Pons (tissue), 1 donor: ENCODE results near the gene RPUSD3.
"Not testable (repeated sequence)": the region's sequence is repeated elsewhere in the genome, so short reads cannot be mapped to it uniquely, and the experiment has no call there.

Experiments
- DNase-seq: peaks from one replicate; pipeline ENCODE4 v3.0.0-alpha.2; 2016; ENCODE audit warnings: low spot score

RPUSD3 gene

DNA sequence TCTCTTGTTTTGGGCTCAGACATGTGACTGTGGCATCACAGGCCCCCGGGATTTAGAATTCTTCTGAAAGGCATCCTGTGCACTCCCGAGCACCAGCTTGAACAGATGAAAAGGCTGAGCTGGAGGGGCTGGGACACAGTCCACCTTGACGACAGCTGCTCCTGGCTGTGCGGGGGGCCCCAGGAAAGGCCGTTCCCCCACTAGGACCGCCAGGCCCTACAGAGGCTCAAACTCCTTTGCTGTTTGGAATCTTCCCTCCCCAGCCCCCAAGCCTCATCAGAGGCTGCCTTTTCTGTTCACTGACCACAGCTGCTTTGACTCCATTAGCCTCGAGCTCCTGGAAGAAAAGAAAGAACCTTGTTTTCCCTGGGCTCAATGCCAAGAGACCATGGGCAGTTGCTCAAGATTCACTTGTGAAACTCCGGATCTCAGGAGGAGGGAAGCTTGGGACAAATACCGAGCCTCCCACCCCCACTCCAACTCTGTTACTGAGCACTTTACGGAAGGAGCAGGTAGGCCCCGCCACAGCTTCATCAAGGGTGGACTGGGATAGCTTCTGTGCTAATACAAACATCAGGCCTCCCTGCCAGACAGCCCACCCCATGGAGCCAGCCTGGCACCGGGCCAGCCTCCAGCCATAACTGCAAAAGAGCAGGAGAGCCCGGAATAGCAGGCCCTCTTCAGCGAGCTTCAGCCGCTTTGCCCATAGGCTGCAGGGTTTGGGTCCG is 20.6 kb upstream of the RPUSD3 start:
- DNase-seq = peak; percentile 88

DNA sequence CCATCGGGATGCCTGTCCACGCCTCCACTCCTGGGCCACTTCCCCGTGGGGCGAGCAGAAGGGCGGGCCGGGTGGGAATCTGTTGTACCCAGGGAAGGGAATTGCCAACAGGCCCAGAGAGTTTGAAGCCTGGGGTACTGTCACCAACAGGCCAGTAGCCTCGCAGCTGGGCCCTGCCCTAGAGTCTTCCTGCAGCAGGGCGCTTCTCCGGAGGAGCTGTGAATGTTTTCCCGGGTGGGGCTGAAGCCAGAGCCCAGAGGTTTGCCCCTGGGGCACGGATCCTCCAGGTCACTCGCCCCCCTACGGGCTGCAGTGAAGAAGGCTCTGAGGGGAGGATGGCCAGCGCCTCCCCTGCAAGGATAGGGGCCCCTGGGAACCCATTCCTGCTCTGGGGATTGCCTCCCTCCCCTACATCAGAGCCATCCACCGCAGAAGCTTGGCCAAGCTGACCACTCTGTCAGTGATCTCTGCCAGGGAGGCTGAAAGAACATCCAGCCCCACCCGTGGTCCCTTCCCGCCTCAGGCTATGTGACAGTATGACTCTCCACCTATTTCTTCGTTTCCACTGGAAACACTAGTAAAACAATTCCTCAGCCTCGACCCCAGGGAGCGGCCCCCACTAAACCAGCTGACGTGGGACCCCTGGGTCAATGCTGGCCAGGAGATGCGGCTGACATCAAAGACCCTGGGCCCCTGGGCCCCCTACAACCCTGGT is 19.4 kb upstream of the RPUSD3 start:
- DNase-seq = no peak

DNA sequence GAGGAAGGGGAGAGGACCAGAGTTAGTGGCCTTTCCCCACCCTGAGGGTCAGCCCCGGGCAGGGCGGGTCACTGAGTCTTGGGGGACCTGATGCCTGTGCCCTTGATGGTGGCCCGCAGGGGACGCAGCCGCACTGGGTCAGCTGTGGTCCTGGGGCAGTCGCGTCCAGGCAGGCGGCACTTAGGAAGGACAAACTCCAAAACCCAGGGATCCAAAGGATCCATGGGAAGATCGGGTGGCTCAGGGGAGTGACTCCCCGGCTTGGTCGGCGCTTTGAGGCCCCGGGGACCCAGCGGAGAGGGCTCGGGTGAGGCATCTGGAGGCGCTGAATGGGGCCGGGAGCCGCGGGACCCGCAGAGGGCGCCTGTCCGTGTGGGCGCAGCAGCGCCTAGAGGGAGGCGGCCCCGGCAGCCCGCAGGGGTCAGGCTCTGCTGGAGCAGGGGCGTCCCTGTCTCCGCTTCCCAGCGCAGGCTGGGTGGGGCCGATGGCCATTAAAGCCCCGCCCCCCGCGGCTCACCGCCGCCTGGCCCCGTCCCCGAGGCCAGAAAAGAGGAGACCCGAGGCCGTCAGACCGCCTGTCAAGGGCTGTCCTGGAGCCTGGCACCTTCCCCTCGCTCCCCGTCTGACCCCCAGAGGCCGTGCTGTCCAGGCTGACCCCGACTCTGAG is 18.7 kb upstream of the RPUSD3 start:
- DNase-seq = no peak

DNA sequence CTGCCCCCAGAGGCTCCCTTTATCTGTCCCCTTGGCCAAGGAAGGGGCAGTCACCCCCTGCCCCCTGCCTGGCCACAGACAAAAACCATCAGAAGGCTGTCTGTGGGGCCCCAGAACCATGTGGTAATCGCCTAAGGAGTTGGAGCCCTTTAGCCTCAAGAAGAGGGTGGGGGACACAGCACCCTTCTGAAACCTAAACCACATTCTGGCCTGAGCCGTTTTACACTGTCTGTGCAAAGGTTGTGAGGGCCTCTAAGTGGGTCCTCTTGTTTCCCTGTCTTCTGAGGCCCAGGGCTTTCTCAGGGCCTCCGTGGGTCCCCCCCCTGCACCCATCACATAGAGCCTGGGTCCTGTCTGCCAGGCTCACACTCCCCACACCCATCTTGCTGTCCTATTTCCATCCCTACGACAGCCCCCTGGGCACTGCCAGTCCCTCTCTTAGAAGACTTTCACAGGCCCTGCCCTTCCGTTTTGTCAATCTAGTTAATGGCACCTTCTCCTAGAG is 17.9 kb upstream of the RPUSD3 start:
- no peak for DNase-seq

DNA sequence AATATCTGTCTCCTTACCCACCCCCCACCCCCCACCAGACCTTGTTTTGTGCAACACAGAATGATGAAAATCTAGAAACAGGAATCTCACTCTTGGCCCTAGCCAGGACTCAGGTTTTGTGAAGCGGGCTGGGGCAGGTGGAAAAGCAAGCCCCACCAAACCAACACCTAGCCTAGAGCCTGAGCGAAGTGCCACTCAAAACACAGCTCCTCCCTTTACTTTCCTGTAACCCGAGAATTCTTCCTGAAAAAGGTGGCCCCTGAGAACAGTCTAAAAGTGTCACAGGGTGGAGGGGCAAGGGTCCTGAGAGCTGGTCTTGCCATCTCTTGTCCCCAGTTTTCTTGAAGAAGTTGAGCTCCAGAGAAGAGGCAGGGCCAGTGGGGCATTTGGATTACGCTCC is 17.4 kb upstream of the RPUSD3 start:
- DNase-seq = no peak

DNA sequence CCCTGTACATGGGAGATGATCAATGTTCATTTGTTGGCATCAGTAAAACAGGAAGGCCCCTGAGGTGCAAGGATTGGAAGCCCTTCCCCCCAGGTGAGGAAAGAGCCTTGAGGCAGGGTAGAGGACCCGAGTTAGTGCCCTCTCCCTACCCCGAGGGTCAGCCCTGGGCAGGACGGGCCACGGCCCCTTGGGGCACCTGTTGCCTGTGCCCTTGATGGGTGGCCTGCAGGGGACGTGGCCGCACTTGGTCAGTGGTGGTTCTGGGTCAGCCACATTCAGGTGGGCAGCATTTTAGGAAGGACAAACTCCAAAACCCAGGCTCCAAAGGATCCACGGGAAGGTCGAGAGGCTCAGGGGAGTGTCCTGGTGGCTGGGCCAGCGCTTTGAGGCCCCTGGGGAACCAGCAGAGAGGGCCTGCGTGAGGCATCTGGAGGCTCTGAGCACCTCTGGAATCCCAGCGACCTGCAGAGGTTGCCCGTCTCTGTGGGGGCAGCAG is 15.8 kb upstream of the RPUSD3 start:
- DNase-seq = no peak

DNA sequence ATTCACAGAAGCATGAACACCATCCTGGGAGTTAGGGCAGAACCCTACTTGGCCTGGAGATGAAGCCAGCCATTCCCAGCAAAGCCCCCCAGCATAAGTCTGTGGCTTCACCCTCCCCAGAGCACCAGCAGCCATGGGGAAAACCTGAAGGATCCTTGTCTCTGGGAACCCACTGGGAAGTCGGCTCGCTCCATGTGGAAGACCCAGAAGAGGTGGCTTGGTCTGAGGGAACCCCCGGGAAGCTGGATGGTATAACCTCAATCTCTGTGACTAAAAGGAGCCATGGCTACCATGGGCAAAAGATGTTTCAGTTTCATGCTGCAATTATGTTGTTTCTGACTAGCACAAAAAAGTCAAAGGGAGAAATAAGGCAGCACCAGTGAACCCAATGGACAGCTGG is 11.8 kb upstream of the RPUSD3 start:
- DNase-seq = no peak

DNA sequence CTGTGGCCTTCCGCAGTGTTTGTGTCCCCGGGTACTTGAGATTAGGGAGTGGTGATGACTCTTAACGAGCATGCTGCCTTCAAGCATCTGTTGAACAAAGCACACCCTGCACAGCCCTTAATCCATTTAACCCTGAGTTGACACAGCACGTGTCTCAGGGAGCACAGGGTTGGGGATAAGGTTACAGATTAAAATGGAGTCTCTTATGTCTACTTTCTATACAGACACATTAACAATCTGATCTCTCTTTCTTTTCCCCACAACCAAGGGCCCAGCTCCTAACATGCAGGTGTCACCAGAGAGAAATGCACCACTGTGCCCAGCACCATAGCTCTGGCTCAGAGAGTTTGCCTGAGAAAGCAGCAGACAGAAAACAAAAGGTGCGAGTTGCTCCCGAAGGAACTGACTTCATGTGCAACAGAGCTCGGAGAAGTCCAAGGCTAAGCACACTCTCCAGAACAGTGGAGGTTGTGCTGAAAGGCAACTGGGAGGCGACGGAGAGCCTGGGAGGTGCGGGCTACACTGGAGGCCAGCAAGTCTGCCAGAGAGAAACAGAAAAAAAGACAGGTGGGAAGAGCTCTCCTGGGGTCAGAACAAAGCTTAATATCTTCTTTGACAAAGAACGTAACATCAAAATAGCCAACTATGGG is 10.6 kb upstream of the RPUSD3 start:
- DNase-seq = not testable (repeated sequence)

DNA sequence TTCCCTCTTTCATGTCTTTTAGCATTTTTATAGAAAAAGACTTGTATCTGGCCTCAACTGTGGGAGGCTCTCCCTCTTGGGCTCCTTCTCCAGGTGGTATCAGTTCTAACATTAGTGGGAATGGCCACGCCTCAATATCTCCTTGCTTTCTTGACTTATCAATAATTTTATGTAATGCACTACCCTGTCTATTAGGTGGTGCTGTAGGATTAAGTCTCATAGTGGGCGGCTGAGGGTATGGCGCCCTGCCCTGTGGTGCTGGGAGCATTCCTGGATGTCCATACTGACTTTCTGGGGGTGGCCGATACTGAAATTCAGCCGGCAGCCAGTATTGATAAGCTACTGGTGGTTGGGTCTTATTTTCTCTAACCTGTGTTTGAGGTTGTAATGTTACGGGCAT is 8.7 kb upstream of the RPUSD3 start:
- DNase-seq = no peak

DNA sequence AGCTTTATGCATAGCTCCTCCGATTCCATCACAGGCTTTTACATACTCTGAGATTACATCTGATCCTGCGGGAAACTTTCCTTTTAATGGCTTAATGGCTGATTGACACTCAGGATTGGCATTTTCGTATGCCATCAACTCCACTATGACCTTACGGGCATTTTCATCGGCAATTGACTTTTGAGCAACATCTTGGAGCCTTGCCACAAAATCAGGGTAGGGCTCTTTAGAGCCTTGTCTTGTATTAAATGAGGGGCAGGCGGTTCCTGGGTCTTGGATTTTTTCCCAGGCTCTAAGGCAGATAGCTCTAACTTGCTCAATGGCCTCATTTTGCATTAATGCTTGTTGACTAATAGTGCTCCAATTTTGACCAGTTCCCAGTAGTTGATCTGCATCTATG is 8.1 kb upstream of the RPUSD3 start:
- DNase-seq = peak; percentile 22

DNA sequence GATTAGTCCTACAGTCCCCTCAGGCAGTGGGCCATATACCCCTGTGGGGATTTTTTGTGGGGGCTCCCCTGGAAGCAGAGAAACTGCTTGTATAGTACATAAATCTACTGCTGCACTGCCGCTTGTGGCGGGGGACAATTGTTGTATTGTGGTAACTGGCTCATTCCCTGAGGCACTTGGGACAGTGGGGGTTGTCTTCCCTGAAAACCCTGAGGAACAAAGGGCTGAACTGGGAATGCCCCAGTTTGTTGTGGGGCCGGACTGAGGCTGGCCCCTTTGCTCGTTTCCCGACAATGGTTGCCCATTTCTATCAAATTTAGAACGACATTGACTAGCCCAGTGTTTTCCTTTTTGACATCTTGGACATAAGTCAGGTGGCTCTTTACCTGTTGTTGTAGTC is 7.6 kb upstream of the RPUSD3 start:
- DNase-seq = peak; percentile 45

DNA sequence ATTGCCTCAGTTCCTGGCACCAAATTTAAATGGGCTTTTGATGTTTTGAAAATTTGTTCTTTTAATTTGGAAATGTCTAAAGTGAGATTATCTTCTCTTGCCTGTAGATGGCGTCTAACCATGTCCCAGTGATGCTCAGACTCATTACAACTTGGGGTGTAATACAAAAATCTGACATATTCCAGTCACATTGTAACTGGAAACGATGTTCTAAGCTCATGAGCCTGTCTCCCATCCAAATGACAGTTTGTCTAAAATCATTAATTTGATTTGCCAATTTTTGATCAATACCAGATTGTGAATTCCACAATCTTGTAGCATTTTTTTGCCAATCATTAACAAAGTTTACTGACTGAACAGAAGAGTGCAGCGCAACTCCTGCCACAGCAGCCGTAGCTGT is 5.1 kb upstream of the RPUSD3 start:
- DNase-seq = peak; percentile 42

DNA sequence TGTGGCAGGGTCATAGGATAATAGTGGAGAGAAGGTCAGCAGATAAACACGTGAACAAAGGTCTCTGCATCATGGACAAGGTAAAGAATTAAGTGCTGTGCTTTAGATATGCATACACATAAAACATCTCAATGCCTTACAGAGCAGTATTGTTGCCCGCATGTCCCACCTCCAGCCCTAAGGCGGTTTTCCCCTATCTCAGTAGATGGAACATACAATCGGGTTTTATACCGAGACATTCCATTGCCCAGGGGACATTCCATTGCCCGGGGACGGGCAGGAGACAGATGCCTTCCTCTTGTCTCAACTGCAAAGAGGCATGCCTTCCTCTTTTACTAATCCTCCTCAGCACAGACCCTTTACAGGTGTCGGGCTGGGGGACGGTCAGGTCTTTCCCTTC is 4.1 kb upstream of the RPUSD3 start:
- DNase-seq = not testable (repeated sequence)

DNA sequence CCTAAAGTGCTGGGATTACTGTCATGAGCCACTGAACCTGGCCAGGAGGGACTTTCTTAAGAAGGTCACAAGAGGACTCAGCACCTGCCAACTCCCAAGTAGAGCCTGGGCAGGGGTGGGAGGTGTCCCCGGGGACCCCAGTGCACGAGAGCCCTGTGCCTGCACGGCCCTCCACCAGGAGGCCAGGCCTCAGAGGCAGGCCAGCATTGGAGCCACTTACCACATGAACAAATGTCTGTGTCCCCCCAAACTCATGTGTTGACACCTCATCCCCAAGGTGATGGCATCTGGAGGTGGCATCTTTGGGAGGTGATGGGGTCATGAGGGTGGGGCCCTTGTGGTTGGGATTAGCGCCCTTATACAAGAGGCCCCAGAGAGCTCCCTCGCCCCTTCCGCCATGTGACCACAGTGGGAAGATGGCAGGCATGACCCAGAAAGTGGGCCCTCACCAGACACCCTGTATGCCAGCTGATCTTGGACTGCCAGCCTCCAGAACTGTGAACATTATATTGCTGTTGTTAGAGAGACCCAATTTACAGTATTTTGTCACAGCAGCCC is 3.2 kb upstream of the RPUSD3 start:
- DNase-seq = no peak

DNA sequence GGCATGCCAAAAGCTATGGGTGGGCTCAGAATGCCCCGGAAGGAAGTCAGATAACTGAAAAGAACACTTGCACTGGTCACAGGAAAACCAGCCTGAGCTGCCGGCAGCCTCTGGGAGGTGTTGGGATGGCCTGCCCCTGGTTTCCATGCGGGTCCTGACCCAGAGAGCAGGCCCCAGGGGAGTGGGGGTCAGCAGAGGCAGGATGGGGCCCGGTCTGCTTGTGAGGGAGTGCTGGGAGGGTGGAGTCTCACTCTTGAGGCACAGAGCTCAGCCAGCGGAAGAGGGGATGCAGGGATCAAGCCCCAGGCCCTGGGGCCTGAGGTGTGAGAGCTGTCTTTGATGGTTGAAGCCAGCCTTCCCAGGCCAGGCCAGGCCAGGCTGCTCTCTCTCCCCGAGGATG is 2.4 kb upstream of the RPUSD3 start:
- DNase-seq = no peak

DNA sequence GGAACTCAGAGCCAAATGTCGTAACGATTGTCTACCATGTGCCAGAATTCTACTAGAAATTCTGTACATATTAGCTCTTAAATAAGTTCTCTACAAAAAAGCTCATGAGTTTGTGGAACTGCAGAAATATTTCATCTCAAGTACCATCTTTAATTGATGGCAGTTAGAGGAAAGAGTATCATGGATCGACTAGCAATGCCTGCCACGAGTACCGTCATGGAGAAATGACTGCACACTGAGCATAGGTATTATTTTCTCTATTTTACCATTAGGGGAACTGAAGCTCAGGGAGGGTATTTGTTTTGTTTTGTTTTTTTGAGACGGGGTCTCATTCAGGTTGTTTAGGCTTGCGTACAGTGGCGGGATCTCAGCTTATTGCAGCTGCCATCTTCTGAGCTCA is 2.8 kb downstream of the RPUSD3 start:
- no peak for DNase-seq

DNA sequence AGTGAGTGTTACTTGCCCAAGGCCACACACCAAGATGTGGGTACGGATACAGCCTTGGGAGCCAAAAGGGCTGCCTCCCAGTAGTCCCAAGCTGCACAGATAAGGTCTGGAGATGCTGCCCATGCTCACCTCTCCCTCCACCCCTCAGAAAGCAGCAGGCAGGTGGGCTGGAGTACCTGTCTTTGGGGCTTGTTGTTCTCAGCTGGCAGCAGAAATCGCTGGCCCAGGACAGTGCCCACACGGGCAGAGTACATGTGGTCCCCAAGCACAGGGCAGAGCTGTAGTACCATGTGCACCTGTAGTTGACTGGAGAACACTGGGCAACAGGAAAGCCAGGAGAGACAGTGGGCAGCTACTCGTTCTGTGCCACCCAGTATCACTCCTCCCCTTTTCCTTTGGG is 5.0 kb downstream of the RPUSD3 start:
- no peak for DNase-seq

DNA sequence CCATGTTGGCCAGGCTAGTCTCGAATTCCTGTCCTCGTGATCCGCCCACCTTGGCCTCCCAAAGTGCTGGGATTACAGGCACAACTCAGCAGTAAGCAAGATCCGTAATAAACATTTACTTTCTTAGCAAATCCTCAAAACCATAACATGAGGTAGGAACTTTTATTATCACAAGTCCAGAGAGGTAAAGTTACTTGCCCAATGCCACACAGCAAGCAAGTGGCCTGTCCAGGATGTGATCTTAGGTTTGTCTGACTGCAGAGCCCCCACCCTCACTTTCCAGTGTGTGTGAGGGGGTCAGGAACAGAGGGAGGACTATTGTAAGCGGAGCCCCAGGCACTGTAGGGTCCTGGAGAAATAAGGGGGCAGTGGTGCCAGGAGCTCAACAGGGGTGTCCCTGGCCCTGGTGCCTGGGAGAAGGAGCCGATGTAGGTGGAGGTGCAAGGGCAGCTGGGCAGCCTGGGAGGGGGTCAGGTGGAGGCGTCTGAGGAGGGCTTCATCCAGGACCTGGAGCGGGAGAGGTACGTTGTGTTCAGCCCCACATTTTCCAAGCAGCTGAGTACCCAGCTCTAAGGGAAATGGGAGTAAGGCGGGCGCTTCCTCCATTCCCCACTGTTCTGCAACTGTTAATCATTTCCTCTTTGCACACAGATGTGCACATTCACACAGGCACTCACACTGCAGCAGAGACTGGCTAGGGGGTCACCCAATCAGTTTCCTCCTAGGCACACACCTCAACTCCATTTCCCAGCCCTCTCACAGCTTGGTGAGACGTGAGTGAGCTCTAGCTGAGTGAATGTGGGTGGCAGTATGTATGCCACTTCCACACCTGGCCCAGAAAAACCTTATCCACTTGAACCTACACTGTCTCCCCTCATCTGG is 5.9 kb downstream of the RPUSD3 start:
- no peak for DNase-seq

DNA sequence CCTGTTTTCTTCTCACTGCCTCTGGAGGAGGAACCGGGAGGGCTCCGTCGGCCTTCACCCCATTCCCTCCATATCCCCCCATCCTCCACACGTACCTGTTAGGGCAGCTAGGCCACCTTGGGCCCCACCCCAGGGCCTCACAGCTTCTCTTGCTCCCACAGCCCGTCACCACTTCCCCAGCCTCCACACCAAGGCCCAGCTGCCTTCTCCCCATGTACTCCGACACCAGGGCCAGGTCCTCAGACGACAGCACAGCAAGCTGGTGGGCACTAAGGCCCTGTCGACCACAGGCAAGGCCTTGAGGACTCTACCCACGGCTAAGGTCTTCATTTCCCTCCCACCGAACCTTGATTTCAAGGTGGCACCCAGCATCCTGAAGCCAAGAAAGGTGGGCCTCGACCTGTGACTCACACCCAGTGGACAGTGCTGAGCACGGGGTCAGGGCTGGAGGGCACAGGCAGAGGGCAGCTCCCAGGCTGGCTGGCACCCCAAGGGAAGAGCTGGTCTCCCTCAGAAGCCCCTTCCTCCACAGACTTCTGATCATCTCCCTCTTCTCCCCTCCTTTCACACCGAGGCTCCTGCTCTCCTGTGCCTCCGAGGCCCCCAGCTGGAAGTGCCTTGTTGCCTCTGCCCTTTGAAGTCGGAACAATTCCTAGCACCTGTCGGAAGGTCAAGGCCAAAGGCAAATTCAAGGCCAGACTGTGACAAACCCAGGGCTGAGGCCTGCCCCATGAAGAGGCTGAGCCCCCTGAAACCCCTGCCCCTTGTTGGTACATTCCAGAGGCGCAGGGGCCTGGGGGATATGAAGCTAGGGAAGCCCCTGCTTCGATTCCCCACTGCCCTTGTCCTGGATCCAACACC is 9.1 kb downstream of the RPUSD3 start:
- no peak for DNase-seq

DNA sequence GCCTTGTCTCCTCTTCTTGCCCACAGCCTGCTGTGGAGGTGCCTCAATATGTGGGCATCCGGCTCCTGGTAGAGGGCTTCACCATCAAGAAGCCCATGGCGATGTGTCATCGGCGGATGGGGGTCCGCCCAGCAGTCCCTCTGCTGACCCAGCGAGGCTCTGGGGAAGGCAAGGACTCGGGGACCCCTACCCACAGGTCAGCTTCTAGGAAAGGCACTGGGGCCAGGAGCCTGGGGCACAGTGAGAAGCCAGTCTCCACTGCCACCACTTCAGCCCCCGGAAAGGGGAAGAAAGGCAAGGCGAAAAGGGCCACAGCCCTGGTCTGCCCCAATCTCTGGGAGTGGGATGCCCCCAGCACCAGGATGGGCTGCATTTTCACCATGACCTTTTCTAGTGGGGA is 10.7 kb downstream of the RPUSD3 start:
- DNase-seq = no peak
